ENCODE measurements around the gene PPFIBP2. TPM values are rescaled to one million over a fixed set of nuclear protein-coding genes. Genes with fewer than 3 reads are reported as not detected.
A peak's percentile ranks its signal among the peaks of the same experiment; 100 is the strongest.

The PPFIBP2 gene
- total RNA-seq, 1 donor from 2014 or later = 1.6 TPM

DNA sequence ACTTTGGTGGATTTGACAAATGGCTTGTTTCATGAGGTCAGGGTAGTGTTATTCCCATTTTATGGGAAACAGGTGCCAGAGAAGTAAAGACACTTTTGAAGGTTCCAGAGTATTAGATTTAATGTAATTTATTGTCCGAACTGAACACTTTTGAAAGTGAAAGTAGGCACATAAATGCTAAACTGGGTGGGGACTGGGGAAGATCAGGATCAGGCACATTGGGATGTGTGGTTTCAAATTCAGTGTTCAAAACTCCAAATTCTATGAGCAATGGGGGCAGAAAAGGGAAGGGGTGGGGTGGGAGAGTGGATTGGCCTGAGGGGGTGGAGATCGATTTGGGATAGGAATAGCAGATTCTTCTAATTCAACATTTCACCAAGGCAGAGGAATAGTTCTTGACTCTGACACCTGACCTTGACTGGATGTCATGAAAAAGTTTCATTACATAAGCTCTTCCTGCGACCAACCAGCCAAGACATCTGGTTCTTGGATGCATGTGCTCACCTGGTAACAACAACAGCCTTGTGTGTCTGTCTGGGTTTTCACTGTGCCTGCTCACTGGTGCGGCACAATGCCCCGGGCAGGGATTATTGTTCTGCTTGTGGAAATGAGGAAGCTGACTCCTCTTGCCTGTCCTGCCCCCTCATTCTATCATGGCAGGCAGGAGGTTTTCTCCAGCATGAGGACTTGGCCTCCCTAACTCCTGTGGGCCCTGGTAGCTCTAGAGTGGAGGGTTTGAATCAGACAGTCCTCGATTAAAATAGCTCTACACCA lies 10.8 kb downstream of the PPFIBP2 start:
- H3K36me3 Mint-ChIP-seq (ENCODE audit: low read depth) = no peaks in the 10 kb centered on the region
- intact Hi-C loops (cut with micrococcal nuclease) = no loop called here
- no peak for DNase-seq
- no peak overlapping the region for H3K27ac Mint-ChIP-seq
- no peaks in the 10 kb centered on the region for H3K27me3 Mint-ChIP-seq
- no peak overlapping the region for H3K4me3 Mint-ChIP-seq
- H3K9me3 Mint-ChIP-seq = peaks cover 3% of the 10 kb centered on the region
- peaks cover 28% of the 10 kb centered on the region for H3K4me1 Mint-ChIP-seq

DNA sequence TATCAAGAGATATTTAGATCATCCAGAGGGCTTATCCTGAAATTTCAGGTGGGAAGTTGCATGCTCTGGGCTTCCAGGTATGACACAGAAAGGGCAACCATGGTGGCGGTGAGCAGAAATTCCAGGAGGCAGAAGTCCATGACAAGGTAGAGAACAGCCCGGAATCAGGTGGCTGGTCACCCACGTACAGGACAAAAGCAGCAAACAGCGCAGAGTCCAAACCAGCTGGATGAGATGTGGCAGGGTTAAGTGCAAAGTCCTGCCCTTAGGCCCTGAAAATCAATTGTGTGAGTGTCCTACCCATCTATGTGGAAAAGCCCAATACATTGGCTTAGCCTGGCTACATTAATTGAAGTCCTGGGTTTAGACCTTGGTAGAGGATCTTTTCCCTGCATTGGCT lies 11.6 kb downstream of the PPFIBP2 start:
- no peak overlapping the region for H3K4me3 Mint-ChIP-seq
- no peaks in the 10 kb centered on the region for H3K27me3 Mint-ChIP-seq
- H3K27ac Mint-ChIP-seq = no peak overlapping the region
- H3K9me3 Mint-ChIP-seq = peaks cover 3% of the 10 kb centered on the region
- no peak for DNase-seq
- H3K36me3 Mint-ChIP-seq (ENCODE audit: low read depth) = no peaks in the 10 kb centered on the region
- intact Hi-C loops (cut with micrococcal nuclease) = no loop called here
- peaks cover 28% of the 10 kb centered on the region for H3K4me1 Mint-ChIP-seq

DNA sequence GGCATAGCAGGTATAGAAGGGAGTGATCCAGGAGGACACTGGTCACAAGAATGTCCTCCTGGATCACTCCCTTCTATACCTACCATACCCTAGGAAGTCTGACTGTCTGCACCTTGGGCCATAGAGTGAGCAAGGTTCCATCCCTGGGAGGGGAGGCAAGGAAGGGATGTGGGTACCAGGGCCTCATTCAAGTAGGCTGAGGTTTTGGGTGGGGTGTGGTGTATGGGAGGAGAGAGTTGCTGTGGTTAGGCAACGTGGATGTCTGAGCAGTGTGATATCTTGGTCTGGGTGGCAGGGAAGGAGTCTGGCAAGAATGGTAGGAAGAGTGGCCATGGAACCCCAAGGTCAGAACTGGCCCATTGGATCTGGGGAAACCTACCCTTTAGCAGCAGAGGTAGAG lies 13.2 kb downstream of the PPFIBP2 start:
- H3K27ac Mint-ChIP-seq = no peak overlapping the region
- H3K9me3 Mint-ChIP-seq = peaks cover 3% of the 10 kb centered on the region
- H3K4me1 Mint-ChIP-seq = peaks cover 35% of the 10 kb centered on the region
- H3K4me3 Mint-ChIP-seq = peak overlapping the region; percentile 12
- no peaks in the 10 kb centered on the region for H3K27me3 Mint-ChIP-seq
- no peaks in the 10 kb centered on the region for H3K36me3 Mint-ChIP-seq (ENCODE audit: low read depth)
- peak; percentile 81 for DNase-seq
- intact Hi-C loops (cut with micrococcal nuclease) = no loop called here

DNA sequence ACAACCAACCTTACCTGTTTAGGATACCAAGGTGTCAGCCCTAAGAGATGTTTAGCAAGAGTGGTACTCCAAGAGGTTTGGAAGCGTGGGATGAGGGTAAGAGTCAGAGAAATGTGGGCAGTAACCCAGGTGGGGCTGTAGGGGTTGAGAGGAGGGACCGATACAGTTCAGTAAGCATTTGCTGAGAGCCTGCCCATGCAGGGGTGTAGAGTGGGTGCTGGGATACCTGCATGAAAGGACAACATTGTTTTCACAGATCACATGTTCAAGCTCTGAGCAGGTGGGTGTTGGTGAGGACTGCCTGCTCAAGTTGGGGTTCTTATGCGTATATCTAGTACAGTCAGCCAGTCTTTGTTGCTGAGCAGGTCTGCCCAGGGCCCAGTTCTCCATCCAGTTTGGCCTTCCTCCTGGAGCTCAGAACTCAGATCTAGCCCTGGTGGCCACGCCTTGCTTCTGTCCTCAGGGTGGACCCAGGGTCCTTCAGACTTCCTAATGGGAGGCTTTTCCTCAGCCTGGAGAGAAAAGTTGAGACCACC lies 14.8 kb downstream of the PPFIBP2 start:
- no peak for DNase-seq
- intact Hi-C loops (cut with micrococcal nuclease) = no loop called here
- peaks cover 3% of the 10 kb centered on the region for H3K9me3 Mint-ChIP-seq
- H3K27me3 Mint-ChIP-seq = peaks cover 1% of the 10 kb centered on the region
- no peak overlapping the region for H3K4me3 Mint-ChIP-seq
- no peaks in the 10 kb centered on the region for H3K36me3 Mint-ChIP-seq (ENCODE audit: low read depth)
- peaks cover 35% of the 10 kb centered on the region for H3K4me1 Mint-ChIP-seq
- no peak overlapping the region for H3K27ac Mint-ChIP-seq

DNA sequence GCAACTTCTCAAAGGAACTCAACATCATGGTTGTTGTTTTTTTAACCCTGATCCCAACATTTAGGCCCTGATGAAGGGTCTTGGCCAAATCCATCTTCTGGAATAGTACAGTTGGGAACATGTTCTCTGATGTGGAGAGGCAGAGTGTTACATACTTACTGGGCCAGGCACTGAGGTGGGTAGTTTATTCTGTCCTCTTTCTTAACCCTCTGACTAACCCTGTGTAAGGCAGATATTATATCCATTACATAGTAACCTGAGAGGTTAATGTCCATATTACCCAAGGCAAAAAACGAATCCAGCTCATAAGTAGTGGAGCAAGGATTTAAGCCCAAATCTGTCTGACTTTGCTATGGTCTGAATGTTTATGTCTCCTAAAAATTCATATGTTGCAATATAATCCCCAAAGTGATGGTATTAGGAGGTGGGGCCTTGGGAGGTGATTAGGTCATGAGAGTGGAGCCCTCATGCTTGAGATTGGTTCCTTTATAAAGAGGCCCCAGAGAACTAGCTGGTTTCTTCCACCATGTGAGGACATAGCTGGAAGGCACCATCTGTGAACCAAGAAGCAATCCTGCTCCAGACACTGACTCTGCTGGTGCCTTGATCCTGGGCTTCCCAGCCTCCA lies 16.3 kb downstream of the PPFIBP2 start:
- no peak overlapping the region for H3K27ac Mint-ChIP-seq

GRCh38 chr11:7531011-7531410 lies 17.2 kb downstream of the PPFIBP2 start:
- H3K4me3 Mint-ChIP-seq = no peak overlapping the region
- H3K27me3 Mint-ChIP-seq = peaks cover 9% of the 10 kb centered on the region
- H3K4me1 Mint-ChIP-seq = peaks cover 28% of the 10 kb centered on the region
- DNase-seq = no peak
- no peak overlapping the region for H3K27ac Mint-ChIP-seq
- intact Hi-C loops (cut with micrococcal nuclease) = no loop called here
- H3K36me3 Mint-ChIP-seq (ENCODE audit: low read depth) = no peaks in the 10 kb centered on the region
- no peaks in the 10 kb centered on the region for H3K9me3 Mint-ChIP-seq

More for the DNA sequence above, 16.3 kb downstream of the PPFIBP2 start:
- DNase-seq = no peak
- H3K9me3 Mint-ChIP-seq = no peaks in the 10 kb centered on the region
- peaks cover 8% of the 10 kb centered on the region for H3K27me3 Mint-ChIP-seq
- peaks cover 31% of the 10 kb centered on the region for H3K4me1 Mint-ChIP-seq
- H3K4me3 Mint-ChIP-seq = no peak overlapping the region
- intact Hi-C loops (cut with micrococcal nuclease) = no loop called here
- no peaks in the 10 kb centered on the region for H3K36me3 Mint-ChIP-seq (ENCODE audit: low read depth)

GRCh38 chr11:7532405-7533145 lies 18.8 kb downstream of the PPFIBP2 start:
- Mint-ChIP-seq H3K4me3 (no peak overlapping the region), H3K27me3 (peaks cover 16% of the 10 kb centered on the region), H3K4me1 (peaks cover 18% of the 10 kb centered on the region), H3K9me3 (no peaks in the 10 kb centered on the region), H3K27ac (no peak overlapping the region), H3K36me3 (ENCODE audit: low read depth) (no peaks in the 10 kb centered on the region)
- no peak for DNase-seq
- intact Hi-C loops (cut with micrococcal nuclease) = no loop called here

DNA sequence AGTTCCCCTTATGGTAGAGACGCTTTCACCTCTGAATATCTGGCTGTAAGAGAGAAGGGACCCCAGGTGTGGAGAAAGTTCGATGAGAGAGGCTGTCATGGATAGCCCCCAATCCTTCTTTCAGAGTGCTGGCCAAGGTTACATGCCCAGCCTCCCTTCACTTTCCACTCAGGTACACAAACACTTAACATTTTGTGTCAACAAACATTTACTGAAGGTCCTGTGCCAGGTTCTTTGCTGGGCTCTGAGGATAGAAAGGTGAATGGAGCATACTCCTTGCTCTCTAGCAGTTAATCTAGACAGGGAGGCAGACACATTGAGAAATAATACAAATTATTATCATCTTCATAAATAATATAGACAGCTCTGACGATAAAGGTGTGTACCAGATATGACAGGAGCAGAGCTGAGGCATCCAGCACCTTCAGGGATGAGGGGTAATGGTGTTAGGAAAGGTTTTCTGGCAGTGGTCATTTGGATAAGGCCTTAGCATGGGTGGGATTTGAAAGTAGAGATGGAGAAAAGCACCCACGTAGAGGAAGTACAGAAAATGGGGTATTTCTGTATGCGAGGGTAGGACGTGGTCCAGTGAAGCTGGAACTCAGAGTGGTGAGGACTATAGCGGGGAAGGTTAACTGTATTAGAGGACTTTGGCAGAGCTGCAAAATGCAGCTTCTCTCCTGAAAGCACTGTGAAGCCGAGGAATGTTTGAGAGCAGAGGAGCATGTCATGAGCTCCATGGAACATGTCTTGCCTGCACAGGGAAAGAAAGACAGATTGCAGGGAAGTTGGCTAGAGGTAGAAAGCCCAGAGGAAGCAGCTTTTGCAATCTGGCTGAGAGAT lies 19.6 kb downstream of the PPFIBP2 start:
- intact Hi-C loops (cut with micrococcal nuclease) = no loop called here
- no peak for DNase-seq
- Mint-ChIP-seq H3K4me1 (peaks cover 21% of the 10 kb centered on the region), H3K36me3 (ENCODE audit: low read depth) (no peaks in the 10 kb centered on the region), H3K27me3 (peaks cover 16% of the 10 kb centered on the region), H3K4me3 (no peak overlapping the region), H3K9me3 (no peaks in the 10 kb centered on the region), H3K27ac (no peak overlapping the region)

GRCh38 chr11:7534042-7534378 lies 20.2 kb downstream of the PPFIBP2 start:
- no peaks in the 10 kb centered on the region for H3K9me3 Mint-ChIP-seq
- H3K27me3 Mint-ChIP-seq = peaks cover 16% of the 10 kb centered on the region
- intact Hi-C loops (cut with micrococcal nuclease) = no loop called here
- no peak overlapping the region for H3K4me3 Mint-ChIP-seq
- H3K27ac Mint-ChIP-seq = no peak overlapping the region
- peaks cover 20% of the 10 kb centered on the region for H3K4me1 Mint-ChIP-seq
- H3K36me3 Mint-ChIP-seq (ENCODE audit: low read depth) = no peaks in the 10 kb centered on the region
- no peak for DNase-seq

GRCh38 chr11:7536100-7536499 lies 22.3 kb downstream of the PPFIBP2 start:
- intact Hi-C loops (cut with micrococcal nuclease) = no loop called here
- Mint-ChIP-seq H3K36me3 (ENCODE audit: low read depth) (no peaks in the 10 kb centered on the region), H3K27me3 (peaks cover 25% of the 10 kb centered on the region), H3K9me3 (no peaks in the 10 kb centered on the region), H3K27ac (no peak overlapping the region), H3K4me3 (no peak overlapping the region), H3K4me1 (peaks cover 15% of the 10 kb centered on the region)
- no peak for DNase-seq

DNA sequence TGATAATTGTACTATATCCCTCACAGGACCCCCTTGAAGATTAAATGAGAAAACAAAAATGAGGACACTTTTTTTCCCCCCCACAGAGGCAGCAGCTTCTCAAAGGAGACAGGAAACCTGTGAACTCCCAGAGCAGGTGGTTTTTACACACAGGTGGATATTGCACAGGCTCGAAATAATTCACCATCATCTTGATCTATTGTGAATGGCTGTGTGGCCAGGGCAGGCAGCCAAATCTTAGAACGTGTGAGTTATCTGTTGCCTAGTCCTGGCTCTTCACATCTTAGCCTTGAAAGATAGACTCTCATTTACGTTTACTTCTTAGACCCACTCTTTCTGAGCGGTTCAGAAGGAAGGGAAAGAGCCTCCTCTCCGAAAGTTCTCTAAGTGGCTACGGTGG lies 23.5 kb downstream of the PPFIBP2 start:
- Mint-ChIP-seq H3K4me1 (peaks cover 13% of the 10 kb centered on the region), H3K36me3 (ENCODE audit: low read depth) (no peaks in the 10 kb centered on the region), H3K27me3 (peaks cover 32% of the 10 kb centered on the region), H3K27ac (no peak overlapping the region), H3K4me3 (no peak overlapping the region), H3K9me3 (no peaks in the 10 kb centered on the region)
- intact Hi-C loops (cut with micrococcal nuclease) = no loop called here
- no peak for DNase-seq

DNA sequence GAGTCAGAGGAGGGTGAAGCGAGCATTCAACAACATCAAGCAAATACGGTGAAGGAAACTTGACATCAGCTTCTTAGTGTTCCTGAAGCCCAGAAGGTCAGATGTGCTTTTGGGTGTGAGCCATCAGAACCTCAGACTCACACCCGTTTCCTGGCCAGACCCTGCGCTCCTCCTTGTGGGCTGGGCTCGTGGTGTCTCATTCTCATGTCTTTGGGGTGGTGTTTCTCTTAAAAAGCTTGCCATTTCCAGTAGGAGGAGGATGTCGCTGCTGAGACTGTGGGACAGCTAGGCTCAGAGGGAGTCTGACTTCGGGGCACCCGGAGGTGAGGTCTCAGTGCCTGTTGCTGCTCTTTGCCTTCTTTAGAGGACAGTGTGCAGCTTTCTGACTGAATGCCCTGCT lies 24.2 kb downstream of the PPFIBP2 start:
- H3K9me3 Mint-ChIP-seq = no peaks in the 10 kb centered on the region
- intact Hi-C loops (cut with micrococcal nuclease) = no loop called here
- peaks cover 32% of the 10 kb centered on the region for H3K27me3 Mint-ChIP-seq
- H3K36me3 Mint-ChIP-seq (ENCODE audit: low read depth) = no peaks in the 10 kb centered on the region
- peaks cover 13% of the 10 kb centered on the region for H3K4me1 Mint-ChIP-seq
- H3K27ac Mint-ChIP-seq = no peak overlapping the region
- DNase-seq = no peak
- no peak overlapping the region for H3K4me3 Mint-ChIP-seq
